A673 (cell line): Measurements from ENCODE around the gene TMEM54.

Experiments used
- EZH2 ChIP-seq: fragments of 200-600 bp; sonication (generic); IDR thresholded peaks from 2 replicates; pipeline ENCODE4 v1.6.1; 2017; ENCODE audit warnings: borderline replicate concordance, low read depth, mild to moderate bottlenecking, mixed read lengths, antibody characterized with exemption, low read length; ENCODE audit not compliant: poor library complexity, severe bottlenecking
- TF ChIP-seq, protein P1 (sequence below): fragments of 300-800, 200-600 bp; sonication (generic); conservative IDR thresholded peaks from 2 replicates; pipeline ENCODE4 v1.5.1; 2017; ENCODE audit warnings: low read depth, mild to moderate bottlenecking, antibody characterized with exemption, low read length, moderate library complexity, mixed read lengths

DNA sequence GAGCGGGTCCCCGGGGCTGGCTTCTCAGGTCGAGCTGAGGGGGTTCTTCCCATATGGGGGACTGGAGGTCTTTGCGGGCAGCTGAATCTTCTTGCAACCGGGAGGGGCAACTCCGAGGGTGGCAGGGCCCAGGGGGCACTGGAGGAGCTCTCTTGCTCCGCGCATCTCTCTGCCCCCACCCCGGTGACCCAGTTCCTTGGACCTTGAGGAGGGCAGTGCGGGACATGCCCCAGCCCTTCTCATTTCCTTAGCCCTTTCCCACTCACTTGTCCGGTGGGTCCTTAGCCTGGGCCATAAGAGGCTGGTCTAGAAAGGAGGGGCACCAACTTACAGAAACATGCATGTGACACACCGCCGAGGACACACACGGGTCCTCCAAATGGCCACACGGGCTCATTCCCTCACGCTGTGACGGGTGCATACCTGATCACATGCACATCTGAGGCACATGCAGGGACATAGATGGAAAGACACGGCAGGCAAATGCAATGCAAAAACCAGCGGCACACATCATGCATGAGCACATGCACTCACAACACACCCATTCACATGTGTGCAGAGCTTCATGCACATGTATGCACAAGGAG is 14.3 kb downstream of the TMEM54 start:
- no peak for TF ChIP-seq EZH2
- TF ChIP-seq, protein P1, sequence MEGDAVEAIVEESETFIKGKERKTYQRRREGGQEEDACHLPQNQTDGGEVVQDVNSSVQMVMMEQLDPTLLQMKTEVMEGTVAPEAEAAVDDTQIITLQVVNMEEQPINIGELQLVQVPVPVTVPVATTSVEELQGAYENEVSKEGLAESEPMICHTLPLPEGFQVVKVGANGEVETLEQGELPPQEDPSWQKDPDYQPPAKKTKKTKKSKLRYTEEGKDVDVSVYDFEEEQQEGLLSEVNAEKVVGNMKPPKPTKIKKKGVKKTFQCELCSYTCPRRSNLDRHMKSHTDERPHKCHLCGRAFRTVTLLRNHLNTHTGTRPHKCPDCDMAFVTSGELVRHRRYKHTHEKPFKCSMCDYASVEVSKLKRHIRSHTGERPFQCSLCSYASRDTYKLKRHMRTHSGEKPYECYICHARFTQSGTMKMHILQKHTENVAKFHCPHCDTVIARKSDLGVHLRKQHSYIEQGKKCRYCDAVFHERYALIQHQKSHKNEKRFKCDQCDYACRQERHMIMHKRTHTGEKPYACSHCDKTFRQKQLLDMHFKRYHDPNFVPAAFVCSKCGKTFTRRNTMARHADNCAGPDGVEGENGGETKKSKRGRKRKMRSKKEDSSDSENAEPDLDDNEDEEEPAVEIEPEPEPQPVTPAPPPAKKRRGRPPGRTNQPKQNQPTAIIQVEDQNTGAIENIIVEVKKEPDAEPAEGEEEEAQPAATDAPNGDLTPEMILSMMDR = no peak; the same call in 1 of the 2 replicates
